ES-I3 (cell line): ENCODE data around the gene HADH.

ENCODE experiments used
- H3K36me3 ChIP-seq: 2 replicates; pipeline ENCODE4 v1.6.1; 2013; ENCODE audit warnings: mild to moderate bottlenecking, low read length, control low read depth, moderate library complexity; ENCODE audit not compliant: insufficient read depth
- H3K4me1 ChIP-seq: 2 replicates; pipeline ENCODE4 v1.6.1; 2013; ENCODE audit warnings: mild to moderate bottlenecking, control low read depth, low read length; ENCODE audit not compliant: insufficient read depth
- H3K9ac ChIP-seq: 2 replicates; pipeline ENCODE4 v1.6.1; 2013; ENCODE audit warnings: low read depth, mild to moderate bottlenecking, low read length, moderate library complexity
- H3K9me3 ChIP-seq: 2 replicates; pipeline ENCODE4 v1.6.1; 2013; ENCODE audit warnings: mild to moderate bottlenecking, low read length, moderate library complexity; ENCODE audit not compliant: control insufficient read depth, insufficient read depth

The HADH gene

DNA sequence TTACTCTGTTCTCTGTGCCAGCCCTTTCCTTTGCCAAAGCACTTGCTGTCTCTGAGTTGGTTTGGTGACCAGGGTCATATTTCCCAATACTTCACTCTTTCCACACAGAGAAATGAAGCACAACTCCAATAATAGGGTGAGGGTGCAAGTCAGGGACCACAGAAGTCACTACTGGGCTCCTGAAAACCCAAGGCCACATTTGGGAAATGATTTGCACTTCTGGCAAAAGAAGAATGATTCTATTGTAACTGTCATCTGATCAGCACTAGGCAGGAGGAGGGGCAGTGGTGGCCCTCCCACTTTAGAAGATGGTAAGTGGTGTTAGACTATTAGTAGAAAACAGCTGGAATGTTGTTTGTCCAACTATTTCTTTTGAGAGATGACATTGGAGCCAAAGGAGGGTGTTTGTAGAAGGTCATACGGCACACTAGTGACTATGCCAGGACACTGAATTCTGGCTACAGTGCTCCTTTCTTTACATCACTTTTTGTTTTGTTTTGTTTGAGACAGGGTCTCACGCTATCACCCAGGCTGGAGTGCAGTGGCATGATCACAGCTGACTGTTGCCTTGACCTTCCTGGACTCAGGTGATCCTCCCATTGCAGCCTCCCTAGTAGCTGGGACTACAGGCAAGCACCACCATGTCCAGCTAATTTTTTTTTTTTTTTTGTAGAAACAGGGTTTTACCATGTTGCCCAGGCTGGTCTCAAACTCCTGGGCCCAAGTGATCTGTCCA lies 10.8 kb upstream of the HADH start:
- no peaks in the 10 kb centered on the region for H3K36me3 ChIP-seq
- peaks cover 3% of the 10 kb centered on the region; the same call in 1 of the 2 replicates for H3K9me3 ChIP-seq
- H3K9ac ChIP-seq: no peak overlapping the region
- H3K4me1 ChIP-seq: no peaks in the 10 kb centered on the region

- no peaks in the 10 kb centered on the region for H3K36me3 ChIP-seq
- H3K9me3 ChIP-seq: no peaks in the 10 kb centered on the region
- peaks cover 16% of the 10 kb centered on the region; the same call in 1 of the 2 replicates for H3K4me1 ChIP-seq
- no peak overlapping the region; the same call in 1 of the 2 replicates for H3K9ac ChIP-seq
Observed at GRCh38 chr4:107987916-107988762, 1.6 kb upstream of the HADH start.

DNA sequence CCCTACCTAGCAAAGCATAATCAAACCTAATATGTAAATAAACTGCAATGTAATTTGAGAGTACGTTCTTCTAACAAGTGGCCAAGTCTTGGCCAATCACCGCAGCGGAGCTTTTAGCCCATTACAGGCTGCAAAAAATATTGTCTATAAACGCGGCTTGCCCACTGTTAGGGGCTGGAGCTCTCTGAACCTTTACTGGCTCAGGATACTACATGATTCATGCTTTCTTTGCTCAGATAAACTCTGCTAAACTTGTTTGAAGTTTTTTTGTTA lies 990 bp upstream of the HADH start:
- H3K4me1 ChIP-seq: peaks cover 21% of the 10 kb centered on the region
- H3K9me3 ChIP-seq: no peaks in the 10 kb centered on the region
- H3K9ac ChIP-seq: no peak overlapping the region; the same call in 1 of the 2 replicates
- no peaks in the 10 kb centered on the region for H3K36me3 ChIP-seq

- H3K4me1 ChIP-seq: peaks cover 25% of the 10 kb centered on the region
Observed at GRCh38 chr4:107989162-107989536, 540 bp upstream of the HADH start.

GRCh38 chr4:107991945-107992630 lies 2.4 kb downstream of the HADH start:
- Histone ChIP-seq H3K4me1 (peaks cover 28% of the 10 kb centered on the region), H3K9me3 (no peaks in the 10 kb centered on the region), H3K9ac (no peak overlapping the region), H3K36me3 (0 out of 2 replicates have a peak, but pooled peaks cover 5% of the 10 kb centered on the region)

More at GRCh38 chr4:107989162-107989536, 540 bp upstream of the HADH start:
- no peaks in the 10 kb centered on the region for H3K36me3 ChIP-seq
- H3K9me3 ChIP-seq: no peaks in the 10 kb centered on the region
- H3K9ac ChIP-seq: peak overlapping the region; percentile 90; the same call in 1 of the 2 replicates

- 0 out of 2 replicates have a peak, but pooled peaks cover 5% of the 10 kb centered on the region for H3K36me3 ChIP-seq
- H3K9me3 ChIP-seq: no peaks in the 10 kb centered on the region
- peaks cover 15% of the 10 kb centered on the region for H3K4me1 ChIP-seq
- no peak overlapping the region for H3K9ac ChIP-seq
Observed at GRCh38 chr4:107993969-107994368, 4.3 kb downstream of the HADH start.

GRCh38 chr4:107994894-107995293 lies 5.2 kb downstream of the HADH start:
- H3K36me3 ChIP-seq: 0 out of 2 replicates have a peak, but pooled peaks cover 5% of the 10 kb centered on the region
- H3K9me3 ChIP-seq: no peaks in the 10 kb centered on the region
- H3K9ac ChIP-seq: no peak overlapping the region
- peaks cover 15% of the 10 kb centered on the region for H3K4me1 ChIP-seq

GRCh38 chr4:107996949-107997788 lies 7.5 kb downstream of the HADH start:
- H3K36me3 ChIP-seq: 0 out of 2 replicates have a peak, but pooled peaks cover 5% of the 10 kb centered on the region
- H3K9me3 ChIP-seq: peaks cover 4% of the 10 kb centered on the region; the same call in 1 of the 2 replicates
- H3K4me1 ChIP-seq: peaks cover 12% of the 10 kb centered on the region
- H3K9ac ChIP-seq: no peak overlapping the region

DNA sequence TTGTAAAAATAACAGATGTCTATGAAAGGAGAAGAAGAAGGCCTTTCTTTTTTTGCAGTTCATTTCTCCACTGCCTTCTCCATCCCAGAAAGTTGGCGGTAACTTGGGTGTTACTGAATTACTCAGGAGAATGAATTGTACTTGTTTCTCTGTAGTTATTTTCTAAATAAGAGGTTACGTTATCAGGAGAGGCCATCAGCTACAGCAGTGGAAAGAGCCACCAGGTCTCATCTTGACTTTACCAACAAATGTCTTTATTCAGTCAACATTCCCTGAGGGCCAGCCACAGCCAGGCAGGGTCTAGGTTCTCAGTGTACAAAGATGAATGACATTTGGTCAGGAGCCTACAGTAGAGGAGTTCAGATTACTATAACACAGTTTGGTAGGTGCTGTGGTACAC lies 8.1 kb downstream of the HADH start:
- 0 out of 2 replicates have a peak, but pooled peaks cover 5% of the 10 kb centered on the region for H3K36me3 ChIP-seq
- H3K9me3 ChIP-seq: peaks cover 7% of the 10 kb centered on the region
- H3K4me1 ChIP-seq: peaks cover 12% of the 10 kb centered on the region
- H3K9ac ChIP-seq: no peak overlapping the region

DNA sequence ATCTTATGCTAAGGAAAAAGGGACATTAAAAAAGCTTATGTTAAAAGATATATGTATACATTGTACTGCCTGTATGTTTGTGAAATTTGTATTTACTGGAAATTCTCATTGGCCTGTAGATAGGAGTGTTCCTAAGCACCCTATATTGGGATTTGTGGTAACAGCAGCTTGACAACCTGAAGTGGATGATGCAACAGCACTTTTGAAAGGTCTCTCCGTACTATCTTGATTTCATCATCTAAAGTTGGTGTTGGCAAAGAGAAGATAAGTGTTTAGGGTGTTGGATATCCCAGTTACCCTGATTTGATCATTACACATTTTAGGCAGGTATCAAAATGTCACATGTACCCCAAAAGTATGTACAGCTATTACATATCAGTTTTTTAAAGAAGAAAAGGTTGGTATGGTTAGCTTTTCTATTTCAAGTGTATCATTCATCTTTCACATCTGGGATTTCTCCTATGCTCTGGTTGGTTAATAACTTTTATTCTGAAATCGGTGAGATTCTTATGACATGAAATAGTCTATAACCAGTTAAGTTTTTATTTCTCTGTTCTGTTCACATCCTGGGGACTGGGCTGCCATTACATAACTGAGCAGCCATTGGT lies 10.3 kb downstream of the HADH start:
- Histone ChIP-seq H3K9ac (no peak overlapping the region), H3K36me3 (0 out of 2 replicates have a peak, but pooled peaks cover 5% of the 10 kb centered on the region), H3K4me1 (no peaks in the 10 kb centered on the region), H3K9me3 (peaks cover 7% of the 10 kb centered on the region)

- Histone ChIP-seq H3K36me3 (no peaks in the 10 kb centered on the region), H3K4me1 (no peaks in the 10 kb centered on the region), H3K9ac (no peak overlapping the region), H3K9me3 (peaks cover 7% of the 10 kb centered on the region)
Observed at GRCh38 chr4:108001540-108002135, 11.9 kb downstream of the HADH start.

DNA sequence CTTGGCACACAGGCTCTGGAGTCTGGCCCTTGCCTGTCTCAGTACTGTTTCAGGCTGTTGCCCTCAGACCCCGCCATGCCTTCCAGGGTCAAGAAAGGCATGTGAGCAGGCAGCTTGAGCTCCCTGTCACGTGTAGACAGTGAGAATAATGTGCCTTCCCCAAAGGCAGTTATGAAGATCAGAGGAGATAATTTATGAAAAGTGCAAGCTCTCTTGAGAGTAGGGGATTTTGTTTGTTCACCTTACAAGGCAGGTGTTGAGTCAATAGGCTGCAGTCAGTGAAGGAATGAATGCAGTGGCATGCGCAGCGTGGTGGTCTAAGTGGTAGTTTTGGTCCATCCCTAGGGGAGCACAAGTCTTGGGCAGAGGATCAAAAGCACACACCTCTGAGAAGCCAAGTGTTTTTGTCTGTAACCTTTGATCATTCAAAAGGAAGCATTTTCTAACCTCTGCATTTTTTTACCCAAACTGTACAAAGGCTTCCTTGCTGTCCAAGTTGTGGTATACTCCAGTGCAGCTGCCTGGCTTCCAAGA lies 14.4 kb downstream of the HADH start:
- no peak overlapping the region for H3K9ac ChIP-seq
- H3K9me3 ChIP-seq: peaks cover 7% of the 10 kb centered on the region
- H3K36me3 ChIP-seq: no peaks in the 10 kb centered on the region
- no peaks in the 10 kb centered on the region for H3K4me1 ChIP-seq

GRCh38 chr4:108004646-108005045 lies 15.0 kb downstream of the HADH start:
- H3K9me3 ChIP-seq: peaks cover 7% of the 10 kb centered on the region
- no peaks in the 10 kb centered on the region for H3K36me3 ChIP-seq
- H3K9ac ChIP-seq: no peak overlapping the region
- no peaks in the 10 kb centered on the region for H3K4me1 ChIP-seq
